ENCODE results near the gene PTGER1.
A peak's percentile ranks its signal among the peaks of the same experiment; 100 is the strongest.
"Not testable (repeated sequence)": the region's sequence is repeated elsewhere in the genome, so short reads cannot be mapped to it uniquely, and the experiment has no call there.

PTGER1 gene

DNA sequence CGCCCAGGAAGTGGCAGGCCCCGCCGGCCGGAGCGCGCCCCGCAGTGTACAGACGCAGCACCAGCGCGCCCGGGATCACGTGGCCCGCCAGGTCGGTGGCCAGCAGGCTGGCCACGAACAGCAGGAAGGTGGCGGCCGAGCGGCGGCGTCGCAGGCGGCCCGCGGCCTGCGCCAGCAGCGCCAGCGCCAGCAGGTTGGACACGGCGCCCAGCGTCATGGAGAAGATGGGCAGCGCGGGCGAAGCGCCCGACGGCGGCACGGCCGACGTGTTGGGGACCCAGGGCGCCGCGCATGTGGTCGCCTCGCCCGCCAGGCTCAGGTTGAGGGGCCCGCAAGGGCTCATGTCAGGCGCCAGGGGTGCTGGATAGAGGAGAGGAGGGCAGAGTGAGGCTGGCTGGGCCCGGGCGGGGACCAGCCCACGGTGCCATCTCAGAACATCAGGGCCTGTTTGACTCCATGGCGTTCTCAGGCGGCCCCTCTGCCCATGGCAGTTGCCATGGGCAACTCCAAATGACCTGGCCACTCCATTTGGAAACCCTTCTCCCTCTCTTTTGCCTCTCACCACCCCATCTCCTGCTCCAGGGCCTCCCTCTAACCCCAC, 1.1 kb downstream of the PTGER1 start:
- DNase-seq (no peak), ATAC-seq (no peak)

DNA sequence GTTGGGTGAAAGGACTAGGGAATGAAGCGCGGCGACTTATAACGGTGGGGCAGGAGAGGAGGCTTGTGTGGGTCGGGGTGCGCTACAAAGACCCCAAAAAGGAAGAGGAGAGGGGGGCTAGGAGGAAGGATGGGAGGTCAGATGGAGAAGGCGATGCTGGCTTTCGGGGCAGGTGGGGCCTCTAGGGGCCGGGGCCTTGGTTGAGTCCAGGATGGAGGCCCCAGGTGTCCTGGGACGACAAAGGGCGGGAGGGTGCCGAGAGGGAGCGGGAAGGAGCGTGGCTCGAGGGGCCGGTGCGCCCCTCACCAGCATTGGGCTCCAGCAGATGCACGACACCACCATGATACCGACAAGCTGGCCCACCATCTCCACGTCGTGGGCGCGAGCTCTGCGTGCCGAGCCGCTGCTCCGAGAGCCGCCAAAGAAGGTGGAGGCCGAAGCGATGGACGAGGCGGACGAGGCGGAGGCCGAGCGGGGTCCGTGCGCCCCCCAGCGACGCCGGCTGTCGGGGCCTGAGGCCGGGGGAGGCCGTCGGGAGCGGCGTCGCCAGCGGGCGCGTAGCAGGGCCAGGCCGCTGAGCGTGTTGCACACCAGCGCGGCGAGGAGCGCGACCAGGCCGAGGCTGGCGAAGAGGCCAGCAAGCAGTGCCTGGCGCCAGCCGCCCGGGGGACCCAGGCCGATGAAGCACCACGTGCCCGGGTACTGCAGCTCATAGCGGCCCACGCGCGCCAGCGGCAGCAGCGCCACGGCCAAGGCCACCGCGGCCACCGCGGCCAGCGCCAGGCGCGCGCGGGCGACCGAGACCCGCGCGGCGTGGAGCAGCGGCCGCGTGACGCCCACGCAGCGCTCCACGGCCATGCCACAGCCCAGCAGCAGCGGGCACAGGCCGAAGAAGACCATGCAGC, 1.8 kb downstream of the PTGER1 start:
- DNase-seq: peak; percentile 35
- ATAC-seq: no peak

DNA sequence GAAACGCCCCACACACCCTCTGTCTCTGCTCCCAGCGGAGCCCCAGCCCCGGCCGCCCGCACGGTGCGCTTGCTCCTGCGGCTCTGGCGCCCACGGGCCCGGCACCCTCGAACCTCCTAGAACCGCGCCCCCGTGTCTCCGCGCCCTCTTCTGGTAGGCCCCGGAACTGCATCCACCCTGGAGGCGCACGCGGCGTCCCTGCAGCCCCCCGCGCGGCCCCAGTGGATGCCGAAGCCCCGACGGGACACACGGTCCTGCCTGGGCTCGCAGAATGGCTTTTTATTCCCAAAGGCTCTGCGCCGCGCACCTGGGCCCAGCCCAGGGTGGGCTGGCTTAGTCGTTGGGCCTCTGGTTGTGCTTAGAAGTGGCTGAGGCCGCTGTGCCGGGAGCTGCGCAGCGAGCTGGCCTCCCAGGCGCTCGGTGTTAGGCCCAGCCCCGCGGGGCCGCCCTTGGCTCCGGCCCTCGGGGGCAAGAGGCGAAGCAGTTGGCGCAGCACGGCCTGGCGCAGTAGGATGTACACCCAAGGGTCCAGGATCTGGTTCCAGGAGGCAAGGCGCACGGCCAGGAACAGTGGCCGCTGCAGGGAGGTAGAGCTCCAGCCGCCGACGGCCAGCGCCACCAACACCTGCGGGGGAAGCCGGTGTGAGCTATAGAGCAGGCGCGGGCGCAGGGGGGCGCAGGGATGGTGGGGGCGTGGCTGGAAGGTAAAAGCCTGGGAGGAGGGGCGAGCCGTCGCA, 2.8 kb downstream of the PTGER1 start:
- ATAC-seq (peak; percentile 55), DNase-seq (peak; percentile 95)

DNA sequence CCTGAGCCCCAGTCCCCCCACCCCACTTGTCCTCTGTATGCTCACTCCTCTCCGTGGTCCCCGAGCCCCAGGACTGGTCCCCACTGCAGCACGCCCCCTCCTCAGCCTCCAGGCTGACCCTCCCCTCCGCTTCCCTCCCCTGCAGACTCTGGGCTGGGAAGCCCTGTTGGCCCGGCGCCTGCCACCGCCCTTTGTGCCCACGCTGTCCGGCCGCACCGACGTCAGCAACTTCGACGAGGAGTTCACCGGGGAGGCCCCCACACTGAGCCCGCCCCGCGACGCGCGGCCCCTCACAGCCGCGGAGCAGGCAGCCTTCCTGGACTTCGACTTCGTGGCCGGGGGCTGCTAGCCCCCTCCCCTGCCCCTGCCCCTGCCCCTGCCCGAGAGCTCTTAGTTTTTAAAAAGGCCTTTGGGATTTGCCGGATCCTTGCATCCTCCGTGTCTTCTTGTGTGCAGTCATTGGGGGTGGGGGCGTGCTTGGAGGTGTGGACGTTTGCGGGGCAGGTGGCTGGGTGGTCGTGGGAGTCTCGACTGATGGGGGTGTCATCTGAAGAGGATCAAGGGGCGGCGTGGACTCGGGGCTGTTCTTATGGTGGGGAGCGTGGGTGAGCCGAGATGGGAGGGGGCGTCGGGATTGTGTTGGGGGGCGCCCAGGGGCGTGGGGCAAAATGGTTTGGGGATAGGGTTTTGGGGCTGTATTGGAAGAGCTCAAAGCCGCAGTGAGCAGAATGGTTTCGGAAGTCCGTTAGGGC, 3.5 kb downstream of the PTGER1 start:
- no peak for ATAC-seq

DNA sequence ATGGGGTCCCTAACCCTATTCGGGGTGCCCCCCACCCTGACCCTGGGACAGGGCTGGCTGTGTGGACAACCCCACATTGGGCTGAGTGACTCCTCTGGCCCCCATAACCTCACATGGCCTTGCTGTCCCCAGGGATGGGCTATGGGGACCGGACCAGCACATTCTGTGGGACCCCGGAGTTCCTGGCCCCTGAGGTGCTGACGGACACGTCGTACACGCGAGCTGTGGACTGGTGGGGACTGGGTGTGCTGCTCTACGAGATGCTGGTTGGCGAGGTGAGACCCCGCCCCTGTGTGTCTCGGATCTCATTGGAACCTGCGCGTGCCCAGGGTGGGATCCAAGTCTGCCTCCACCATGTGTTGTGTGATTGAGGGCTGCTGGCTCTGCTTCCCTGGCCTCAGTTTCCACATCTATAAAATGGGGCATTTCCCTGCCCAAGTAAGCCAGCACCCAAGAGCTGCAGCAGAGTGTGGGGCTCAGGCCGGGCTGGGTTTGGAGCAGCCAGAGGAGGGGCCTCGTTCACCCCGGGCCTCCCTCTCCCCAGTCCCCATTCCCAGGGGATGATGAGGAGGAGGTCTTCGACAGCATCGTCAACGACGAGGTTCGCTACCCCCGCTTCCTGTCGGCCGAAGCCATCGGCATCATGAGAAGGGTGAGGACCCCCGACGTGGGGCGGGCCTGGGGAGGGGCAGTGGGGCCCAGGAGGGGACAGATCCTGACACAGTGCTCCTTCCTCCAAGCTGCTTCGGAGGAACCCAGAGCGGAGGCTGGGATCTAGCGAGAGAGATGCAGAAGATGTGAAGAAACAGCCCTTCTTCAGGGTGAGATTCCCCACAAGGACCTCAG, 4.9 kb downstream of the PTGER1 start:
- ATAC-seq: no peak
- DNase-seq: no peak

More for the DNA sequence above, 3.5 kb downstream of the PTGER1 start:
- no peak for DNase-seq

DNA sequence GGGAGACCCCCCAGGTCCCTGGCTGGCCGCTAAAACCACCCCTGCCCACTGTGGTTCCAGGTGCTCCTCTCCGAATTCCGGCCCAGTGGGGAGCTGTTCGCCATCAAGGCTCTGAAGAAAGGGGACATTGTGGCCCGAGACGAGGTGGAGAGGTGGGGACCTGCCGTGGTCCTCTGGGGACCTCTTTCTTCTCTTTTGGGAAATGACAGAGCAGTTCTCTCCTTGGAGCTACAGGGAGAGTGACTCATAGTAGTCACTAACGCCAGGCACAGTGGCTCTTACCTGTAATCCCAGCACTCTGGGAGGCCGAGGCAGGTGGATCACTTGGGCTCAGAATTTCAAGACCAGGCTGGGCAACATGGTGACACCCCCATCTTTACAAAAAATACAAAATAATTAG, 7.3 kb downstream of the PTGER1 start:
- ATAC-seq (no peak), DNase-seq (no peak)

DNA sequence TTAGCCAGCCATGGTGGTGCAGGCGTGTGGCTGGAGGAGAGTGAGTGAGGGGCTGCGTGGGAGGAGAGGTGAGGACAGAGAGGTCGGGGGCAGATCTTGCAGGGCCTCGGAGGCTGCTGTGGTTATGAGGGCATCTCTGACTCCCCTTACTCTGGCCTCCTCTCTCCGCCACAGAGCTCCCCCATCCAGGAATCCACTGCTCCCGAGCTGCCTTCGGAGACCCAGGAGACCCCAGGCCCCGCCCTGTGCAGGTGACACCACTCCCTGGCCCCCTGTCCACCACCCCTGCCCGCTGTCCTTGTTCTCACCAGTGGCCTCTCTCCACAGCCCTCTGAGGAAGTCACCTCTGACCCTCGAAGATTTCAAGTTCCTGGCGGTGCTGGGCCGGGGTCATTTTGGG, 7.8 kb downstream of the PTGER1 start:
- ATAC-seq: no peak
- no peak for DNase-seq

DNA sequence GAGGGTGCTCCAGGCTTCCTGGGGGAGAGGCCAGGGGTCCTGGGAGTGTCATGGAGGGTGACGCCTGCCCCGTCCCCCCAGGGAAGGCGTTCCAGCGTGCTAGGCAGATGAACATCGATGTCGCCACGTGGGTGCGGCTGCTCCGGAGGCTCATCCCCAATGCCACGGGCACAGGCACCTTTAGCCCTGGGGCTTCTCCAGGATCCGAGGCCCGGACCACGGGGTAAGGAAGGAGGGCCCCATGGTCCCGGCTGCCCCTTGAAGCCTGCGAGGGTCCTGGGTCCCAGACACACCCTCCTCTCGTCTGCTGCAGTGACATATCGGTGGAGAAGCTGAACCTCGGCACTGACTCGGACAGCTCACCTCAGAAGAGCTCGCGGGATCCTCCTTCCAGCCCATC, 11.4 kb downstream of the PTGER1 start:
- ATAC-seq: no peak
- DNase-seq: no peak

DNA sequence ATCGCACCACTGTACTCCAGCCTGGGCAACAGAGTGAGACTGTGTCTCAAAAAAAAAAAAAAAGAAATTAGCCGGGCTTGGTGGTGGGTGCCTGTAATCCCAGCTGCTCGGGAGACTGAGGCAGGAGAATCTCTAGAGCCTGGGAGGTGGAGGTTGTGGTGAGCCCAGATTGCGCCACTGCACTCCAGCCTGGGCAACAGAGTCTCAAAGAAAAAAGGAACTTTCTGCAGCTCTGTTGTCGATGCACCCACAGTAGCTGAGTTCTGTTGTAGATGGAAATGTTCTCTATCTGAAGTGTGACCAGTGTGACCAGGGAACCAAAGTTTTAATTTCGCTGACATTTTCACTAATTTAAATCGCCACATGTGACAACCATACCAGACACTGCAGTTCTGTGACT, 12.8 kb downstream of the PTGER1 start:
- not testable (repeated sequence) for ATAC-seq, DNase-seq

DNA sequence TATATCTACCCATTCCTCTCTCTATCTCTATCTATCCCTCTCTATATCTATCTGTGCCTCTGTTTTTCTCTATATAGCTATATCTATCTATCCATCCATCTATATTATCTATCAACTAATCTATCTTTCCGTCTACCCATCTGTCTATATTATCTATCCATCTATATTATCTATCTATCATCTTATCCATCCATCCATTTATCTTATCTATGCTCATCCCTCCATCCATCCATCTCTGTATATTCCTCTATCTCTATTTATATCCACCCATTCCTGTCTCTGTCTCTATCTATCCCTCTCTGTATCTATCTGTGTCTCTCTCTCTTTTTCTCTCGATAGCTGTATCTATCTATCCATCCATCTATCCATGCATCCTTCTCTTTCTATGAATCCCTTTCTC, 14.2 kb downstream of the PTGER1 start:
- no peak for DNase-seq
- no peak for ATAC-seq

DNA sequence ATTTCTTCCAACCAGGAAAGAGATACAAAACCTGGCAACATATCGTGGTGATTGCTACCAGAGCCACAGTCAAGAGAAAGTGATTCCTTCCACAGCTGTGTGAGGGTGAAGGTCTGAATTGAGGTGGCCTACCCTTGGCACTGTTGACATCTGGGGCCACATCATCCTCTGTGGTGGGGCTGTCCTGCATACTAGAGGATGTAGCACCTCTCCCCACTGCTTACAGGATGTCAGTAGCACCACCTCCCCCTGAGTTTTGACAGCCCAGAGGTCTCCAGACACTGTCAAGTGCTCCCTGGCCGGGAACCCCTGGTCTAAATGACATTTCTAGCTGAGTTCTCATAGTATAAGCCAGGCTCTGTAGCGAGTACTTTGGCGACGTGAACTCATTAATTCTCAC, 15.5 kb downstream of the PTGER1 start:
- DNase-seq: no peak
- peak; percentile 81 for ATAC-seq

DNA sequence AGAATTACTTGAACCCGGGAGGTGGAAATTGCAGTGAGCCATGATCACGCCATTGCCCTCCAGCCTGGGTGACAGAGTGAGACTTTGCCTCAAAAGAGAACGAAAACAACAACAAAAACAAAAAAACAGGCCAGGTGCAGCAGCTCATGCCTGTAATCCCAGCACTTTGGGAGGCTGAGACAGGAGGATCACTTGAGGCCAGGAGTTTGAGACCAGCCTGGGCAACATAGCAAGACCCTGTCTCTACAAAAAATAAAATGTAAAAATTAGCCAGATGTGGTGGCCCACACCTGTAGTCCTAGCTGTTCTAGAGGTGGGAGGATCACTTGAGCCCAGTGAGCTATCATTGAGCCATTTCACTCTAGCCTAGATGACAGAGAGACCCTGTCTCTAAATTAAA, 22.9 kb downstream of the PTGER1 start:
- not testable (repeated sequence) for DNase-seq, ATAC-seq

DNA sequence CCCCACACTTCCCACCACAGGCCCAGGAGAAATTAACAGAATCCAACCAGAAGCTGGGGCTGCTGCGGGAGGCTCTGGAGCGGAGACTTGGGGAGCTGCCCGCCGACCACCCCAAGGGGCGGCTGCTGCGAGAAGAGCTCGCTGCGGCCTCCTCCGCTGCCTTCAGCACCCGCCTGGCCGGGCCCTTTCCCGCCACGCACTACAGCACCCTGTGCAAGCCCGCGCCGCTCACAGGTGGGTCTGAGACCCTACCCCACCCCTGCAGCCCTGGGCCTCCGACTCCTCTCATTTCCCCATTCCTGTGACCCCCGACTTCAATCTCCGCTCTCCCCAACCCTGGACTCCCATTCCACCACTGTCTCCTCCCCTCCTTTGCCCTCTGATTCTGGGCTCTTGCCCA, 24.3 kb downstream of the PTGER1 start:
- DNase-seq (no peak), ATAC-seq (no peak)

DNA sequence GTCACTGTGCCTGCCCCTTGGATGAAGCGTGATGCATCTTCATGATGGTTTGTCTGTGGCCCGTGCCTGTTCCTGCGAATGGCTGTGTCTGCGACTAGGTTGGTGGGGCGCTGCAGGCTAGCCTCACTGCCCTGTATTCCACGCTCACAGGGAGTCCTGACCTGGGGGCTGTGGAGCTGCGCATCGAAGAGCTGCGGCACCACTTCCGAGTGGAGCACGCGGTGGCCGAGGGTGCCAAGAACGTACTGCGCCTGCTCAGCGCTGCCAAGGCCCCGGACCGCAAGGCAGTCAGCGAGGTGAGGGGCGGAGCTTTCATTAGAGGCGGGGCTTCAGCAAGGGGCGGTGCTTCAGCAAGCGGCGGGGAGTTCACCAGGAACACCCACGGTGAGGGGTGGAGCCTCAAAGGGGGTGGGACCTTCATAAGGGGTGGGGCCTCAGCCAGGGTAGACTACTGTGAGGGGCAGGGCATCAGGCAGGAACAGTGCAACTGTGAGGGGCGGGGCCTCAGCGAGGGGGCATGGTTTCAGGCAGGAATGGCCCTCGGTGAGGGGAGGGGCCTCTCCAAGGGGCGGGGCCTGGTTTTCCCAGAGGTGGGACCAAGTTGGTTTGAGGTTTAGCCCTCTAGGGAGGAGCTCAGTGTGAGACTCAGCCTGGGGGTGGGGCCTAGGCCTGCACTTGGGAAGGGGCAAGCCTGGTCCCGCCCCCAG, 24.8 kb downstream of the PTGER1 start:
- DNase-seq: peak; percentile 81
- ATAC-seq: peak; percentile 83

DNA sequence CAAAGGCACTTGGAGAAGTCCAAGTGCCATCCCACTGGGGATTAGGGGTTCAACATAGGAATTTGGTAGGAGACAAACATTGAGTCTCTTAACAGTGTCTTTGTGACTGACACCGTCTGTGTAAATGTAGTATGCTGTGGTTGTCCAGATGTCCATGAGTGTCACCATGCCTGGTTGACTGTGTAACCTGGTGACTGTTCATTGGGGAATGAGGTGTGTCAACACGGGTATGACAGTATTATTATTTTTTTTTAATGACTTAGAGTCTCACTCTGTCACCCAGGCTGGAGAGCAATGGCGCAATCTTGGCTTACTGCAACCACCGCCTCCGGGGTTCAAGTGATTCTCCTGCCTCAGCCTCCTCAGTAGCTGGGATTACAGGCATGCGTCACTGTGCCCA, 25.8 kb downstream of the PTGER1 start:
- DNase-seq: no peak
- ATAC-seq: no peak

DNA sequence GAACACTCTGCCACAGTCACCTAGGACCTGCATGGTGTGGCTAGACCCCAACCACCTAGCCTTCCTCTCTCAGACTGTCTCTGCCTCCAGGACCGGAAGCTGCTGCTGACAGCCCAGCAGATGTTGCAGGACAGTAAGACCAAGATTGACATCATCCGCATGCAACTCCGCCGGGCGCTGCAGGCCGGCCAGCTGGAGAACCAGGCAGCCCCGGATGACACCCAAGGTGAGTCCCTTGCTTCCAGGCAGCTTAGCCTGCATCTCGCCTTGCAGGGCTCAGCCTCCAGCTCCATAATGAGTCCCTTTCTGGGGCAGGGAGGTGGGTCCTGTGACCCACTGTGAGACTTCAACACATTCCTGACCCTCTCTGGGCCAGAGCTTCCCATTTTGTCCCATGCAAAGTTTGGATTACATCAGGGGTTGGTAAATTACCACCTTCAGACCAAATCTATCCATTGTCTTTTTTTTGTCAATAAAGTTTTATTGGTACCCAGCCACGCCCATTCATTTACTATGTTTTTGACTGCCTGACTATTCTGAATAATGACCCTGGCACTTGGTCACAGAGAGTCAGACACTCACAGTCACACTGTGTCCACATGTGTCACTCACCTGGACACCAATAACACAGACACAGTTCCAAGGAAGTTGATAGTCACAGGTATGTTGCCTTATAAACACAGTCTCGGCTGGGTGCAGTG, 28.7 kb downstream of the PTGER1 start:
- ATAC-seq: no peak
- DNase-seq: no peak

DNA sequence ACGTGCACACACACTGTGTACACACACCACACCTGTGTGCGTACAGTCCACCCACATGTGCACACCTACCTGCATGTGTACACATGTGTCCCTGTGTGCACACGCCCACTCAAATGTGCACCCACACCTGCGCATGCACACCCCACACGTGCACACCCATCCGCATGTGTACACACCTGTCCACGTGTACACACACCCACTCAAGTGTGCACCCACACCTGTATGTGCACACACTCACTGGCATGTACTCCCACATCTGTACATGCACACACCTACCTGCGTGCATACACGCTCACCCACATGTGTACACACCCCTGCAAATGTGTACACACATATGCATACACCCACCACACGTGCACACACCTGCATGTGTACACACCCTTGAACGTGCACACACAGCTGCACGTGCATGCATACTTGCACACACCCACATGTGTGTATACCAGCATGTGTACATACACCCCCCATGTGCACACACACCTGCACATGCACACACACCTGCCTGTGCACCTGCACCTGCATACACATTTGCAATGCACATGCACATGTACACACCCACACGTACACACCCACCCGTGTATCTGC, 31.4 kb downstream of the PTGER1 start:
- DNase-seq: no peak
- ATAC-seq: no peak

DNA sequence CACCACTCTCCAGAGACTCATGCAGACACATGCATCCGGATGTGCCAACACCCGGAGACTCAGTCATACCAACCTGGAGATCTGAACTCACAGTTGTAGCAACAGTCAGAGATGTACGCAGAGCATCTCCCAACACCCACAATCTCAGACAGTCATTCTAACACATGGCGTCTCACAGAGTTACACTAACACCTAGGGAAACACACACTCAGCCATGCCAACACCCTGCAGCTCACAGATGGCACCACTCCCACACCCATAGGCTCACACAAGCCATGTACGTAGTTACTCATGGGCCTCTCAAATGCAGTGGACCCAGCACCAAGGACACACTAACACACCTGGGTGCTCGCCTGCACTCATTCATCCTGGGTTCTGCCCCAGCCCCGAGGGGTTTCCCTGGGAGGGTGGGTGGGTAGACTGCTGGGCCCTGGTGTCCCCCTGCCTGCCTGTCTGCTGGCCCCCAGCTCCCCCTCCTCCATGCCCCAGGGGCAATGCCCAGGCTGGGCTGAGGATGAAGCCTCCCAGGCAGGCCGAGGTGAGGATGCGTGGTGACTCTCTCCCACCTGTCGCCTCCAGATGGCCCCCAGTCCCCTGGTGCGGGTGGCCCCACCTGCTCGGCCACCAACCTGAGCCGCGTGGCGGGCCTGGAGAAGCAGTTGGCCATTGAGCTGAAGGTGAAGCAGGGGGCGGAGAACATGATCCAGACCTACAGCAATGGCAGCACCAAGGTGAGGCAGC, 32.1 kb downstream of the PTGER1 start:
- ATAC-seq (no peak), DNase-seq (no peak)
